Endothelial cell of umbilical vein (primary cell): ENCODE results near the gene YTHDC2. TPM values are rescaled to one million over a fixed set of nuclear protein-coding genes. Genes with fewer than 3 reads are reported as not detected.
"Not testable (repeated sequence)": the region's sequence is repeated elsewhere in the genome, so short reads cannot be mapped to it uniquely, and the experiment has no call there.

Experiments
- BruUV-seq: library from RNA; stranded (reverse); fragments of 400-500 nt; replicated peaks from 2 replicates; lab custom pipeline; 2021; lab: Mats Ljungman, UMichigan
- CTCF ChIA-PET: fragments of 300-600, 350-600 bp; sonication (Branson Sonifier 250); formaldehyde crosslinking; loops from one replicate; lab custom pipeline; 2021; ENCODE audit warnings: antibody characterized with exemption, inconsistent platforms; lab: Charles Lee
- POLR2A ChIA-PET: fragments of 300-600, 350-600 bp; sonication (Branson Sonifier 250); formaldehyde crosslinking; loops from one replicate; lab custom pipeline; 2021; ENCODE audit warnings: antibody characterized with exemption, inconsistent platforms; lab: Charles Lee
- DNase-seq: peaks from one replicate; pipeline ENCODE4 v3.0.0-alpha.2; 2011; ENCODE audit warnings: low read depth, low spot score
- FAIRE-seq: peaks from 2 replicates; lab custom pipeline; 2011; peaks lifted over from hg19 to GRCh38; lab: Jason Lieb, UNC
- H2AFZ ChIP-seq: 2 replicates; pipeline ENCODE4 v1.6.0; 2012; ENCODE audit warnings: low read depth, low read length, control low read depth, inconsistent platforms
- H3K27ac ChIP-seq: 2 replicates; pipeline ENCODE4 v1.5.1; 2011; ENCODE audit warnings: low read depth, mild to moderate bottlenecking, control low read depth, low read length, moderate library complexity; ENCODE audit not compliant: insufficient read depth
- H3K27me3 ChIP-seq, 2 experiments: 2 replicates each; pipeline versions ENCODE4 v1.6.0 to v1.6.1; 2011; ENCODE audit warnings: low read length in 2 of 2, mixed read lengths in 1 of 2; ENCODE audit not compliant: control insufficient read depth in 2 of 2, insufficient read depth in 2 of 2
- H3K36me3 ChIP-seq, 2 experiments: 2 replicates in 1 of 2; 3 replicates in 1 of 2; pipeline ENCODE4 v1.5.1; 2011; ENCODE audit warnings: low read length in 2 of 2, mild to moderate bottlenecking in 1 of 2, moderate library complexity in 1 of 2; ENCODE audit not compliant: control insufficient read depth in 2 of 2, insufficient read depth in 2 of 2; ENCODE audit errors: extremely low read depth in 1 of 2
- H3K4me1 ChIP-seq: 3 replicates; pipeline ENCODE4 v1.5.1; 2011; ENCODE audit warnings: mild to moderate bottlenecking, low read length; ENCODE audit not compliant: control insufficient read depth, insufficient read depth; ENCODE audit errors: extremely low read depth
- H3K4me2 ChIP-seq: 2 replicates; pipeline ENCODE4 v1.6.1; 2011; ENCODE audit warnings: low read length, control low read depth, mixed read lengths; ENCODE audit not compliant: insufficient read depth
- H3K4me3 ChIP-seq, 3 experiments: fragments of 200-600 bp in 1 of 3; sonication (generic), shearing (Covaris generic) in 1 of 3; replicated peaks in 1 of 3; 2 replicates each; pipeline ENCODE4 v1.5.1; 2011 to 2016; ENCODE audit warnings: control low read depth in 3 of 3, low read length in 3 of 3, mild to moderate bottlenecking in 2 of 3, inconsistent platforms in 1 of 3, low read depth in 1 of 3, moderate library complexity in 1 of 3; ENCODE audit not compliant: insufficient read depth in 1 of 3
- H3K79me2 ChIP-seq: 2 replicates; pipeline ENCODE4 v1.6.0; 2012; ENCODE audit warnings: low read length, inconsistent platforms; ENCODE audit not compliant: control insufficient read depth, insufficient read depth
- H3K9ac ChIP-seq: replicated peaks from 2 replicates; pipeline ENCODE3; 2011; ENCODE audit warnings: low read length, control low read depth; ENCODE audit not compliant: insufficient read depth; ENCODE audit errors: extremely low read depth
- H3K9me1 ChIP-seq: replicated peaks from 3 replicates; pipeline ENCODE4 v1.6.0; 2011; ENCODE audit warnings: mild to moderate bottlenecking, low read length; ENCODE audit not compliant: control insufficient read depth, insufficient read depth; ENCODE audit errors: extremely low read depth
- H3K9me3 ChIP-seq: replicated peaks from 2 replicates; pipeline ENCODE4 v1.5.1; 2012; ENCODE audit warnings: low read length, inconsistent platforms; ENCODE audit not compliant: control insufficient read depth, insufficient read depth
- H4K20me1 ChIP-seq: replicated peaks from 2 replicates; pipeline ENCODE3; 2011; ENCODE audit warnings: mild to moderate bottlenecking, low read length; ENCODE audit not compliant: control insufficient read depth, insufficient read depth; ENCODE audit errors: extremely low read depth
- EZH2 ChIP-seq: IDR thresholded peaks from 2 replicates; pipeline ENCODE4 v1.6.1; 2012; ENCODE audit warnings: borderline replicate concordance, low read depth, mild to moderate bottlenecking, moderate library complexity, low read length, inconsistent platforms; ENCODE audit not compliant: severe bottlenecking
- FOS ChIP-seq: IDR thresholded peaks from 2 replicates; pipeline ENCODE4 v1.6.1; 2011; ENCODE audit warnings: mild to moderate bottlenecking, low read length, moderate library complexity, borderline replicate concordance; ENCODE audit not compliant: insufficient read depth
- GATA2 ChIP-seq: IDR thresholded peaks from 2 replicates; pipeline ENCODE4 v1.7.0; 2011; ENCODE audit warnings: low read depth, mild to moderate bottlenecking, moderate library complexity, mixed read lengths, low read length; ENCODE audit not compliant: insufficient read length, insufficient read depth
- JUN ChIP-seq: IDR thresholded peaks from 2 replicates; pipeline ENCODE4 v1.6.1; 2011; ENCODE audit warnings: borderline replicate concordance, low read depth; ENCODE audit not compliant: insufficient read length, insufficient read depth
- MYC ChIP-seq: IDR thresholded peaks from one replicate; pipeline ENCODE4 v1.6.1; 2011; ENCODE audit warnings: mild to moderate bottlenecking, low read depth, low read length
- POLR2A ChIP-seq: IDR thresholded peaks from 2 replicates; pipeline ENCODE4 v1.6.1; 2012; ENCODE audit warnings: low read depth, mild to moderate bottlenecking, control low read depth, low read length
- POLR2AphosphoS5 ChIP-seq: IDR thresholded peaks from 2 replicates; pipeline ENCODE4 v1.6.1; 2012; ENCODE audit warnings: low read depth, mild to moderate bottlenecking, control low read depth, low read length, moderate library complexity; ENCODE audit not compliant: insufficient read depth
- dilution Hi-C: fragments of 300-500 bp; cut with MboI; formaldehyde crosslinking; loops from one replicate; pipeline ENCODE4 v1.15.0; 2019; ENCODE audit warnings: low sequenced_read_pairs; ENCODE audit not compliant: extremely low pct_ligation_motif_present
- intact Hi-C: fragments of 100-400 bp; cut with micrococcal nuclease; formaldehyde crosslinking; loops from one replicate; pipeline ENCODE4 v1.10.0; 2022
- polyA plus RNA-seq, 4 experiments: library from polyadenylated mRNA; depleted of rRNA in 3 of 4; stranded (reverse) in 3 of 4; unstranded in 1 of 4; fragments of >200 nt; gene quantifications; 2 replicates each; pipeline versions ENCODE4 v1.2.1 to v1.2.3, GENCODE V29; 2011 to 2012; ENCODE audit warnings: missing spikeins in 1 of 4
- total RNA-seq: library from RNA; stranded (reverse); gene quantifications from 2 replicates; pipeline ENCODE4 v1.2.3, GENCODE V29; 2021
- TF ChIP-seq, protein P1 (sequence below): IDR thresholded peaks from 2 replicates; pipeline ENCODE4 v1.6.1; 2011; ENCODE audit not compliant: insufficient read depth, insufficient read length
- TF ChIP-seq, protein P2 (sequence below), 2 donors: IDR thresholded peaks; 1 replicate in 1 of 2; 2 replicates in 1 of 2; pipeline ENCODE4 v1.5.1; 2011; ENCODE audit warnings: low read length in 2 of 2, mild to moderate bottlenecking in 2 of 2, moderate library complexity in 2 of 2, control low read depth in 1 of 2, inconsistent platforms in 1 of 2, low read depth in 1 of 2; ENCODE audit not compliant: insufficient read depth in 1 of 2; ENCODE audit errors: extremely low read depth in 1 of 2

The YTHDC2 gene
- total and polyA plus RNA-seq, 2 donors (not counting 3 experiments of a cell fraction or from before 2014, with no cell fraction given) = 7.6 to 40.7 TPM

DNA sequence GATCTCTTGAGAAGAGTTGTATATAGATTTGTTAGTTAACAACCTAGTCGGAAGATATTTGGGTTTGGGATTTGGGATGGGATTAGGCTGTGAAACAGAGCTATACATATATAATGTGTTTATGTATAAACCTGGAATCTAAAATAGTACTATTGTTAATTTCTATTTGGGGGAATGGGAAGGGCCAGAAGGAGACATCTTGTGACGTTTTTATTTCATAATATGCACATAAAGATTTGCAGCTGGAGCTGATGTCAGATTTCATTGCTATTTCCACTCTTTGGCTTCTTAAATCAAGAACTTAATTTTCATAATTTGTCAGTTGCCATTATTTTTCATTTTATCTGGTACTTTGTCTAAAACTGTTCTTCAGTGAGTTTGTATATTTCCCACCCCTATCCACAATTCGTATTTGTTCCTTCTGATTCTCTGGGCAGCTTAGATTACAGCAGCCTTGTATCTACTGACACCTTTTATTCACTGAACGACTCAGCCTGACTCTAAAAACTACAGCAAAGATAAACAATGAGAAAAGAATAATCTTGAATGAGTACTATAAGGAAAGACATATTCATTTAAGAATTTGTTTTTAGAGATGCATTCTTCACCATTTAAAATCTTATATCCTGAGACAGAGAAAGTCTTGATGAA, 86.9 kb downstream of the YTHDC2 start:
- no peak for TF ChIP-seq MYC
- H4K20me1 ChIP-seq = no peaks in the 10 kb centered on the region
- FAIRE-seq (no peak), DNase-seq (no peak)
- no peak overlapping the region for H3K27ac ChIP-seq
- dilution Hi-C loops = no loop called here
- no peaks in the 10 kb centered on the region for H3K4me1 ChIP-seq
- H3K27me3 ChIP-seq = no peaks in the 10 kb centered on the region
- peaks cover 0 to 2% of the 10 kb centered on the region in 2 experiments for H3K36me3 ChIP-seq
- CTCF ChIA-PET = interaction anchor here (1.7 to 1.9 kb wide), 2 partner anchors 12 to 264 kb away, joined by 4 to 10 read pairs; no protein-coding TSS in a partner anchor
- intact Hi-C loops = no loop called here
- no peaks in the 10 kb centered on the region for H3K79me2 ChIP-seq
- no TSS peak for BruUV-seq
- H3K4me2 ChIP-seq = no peak overlapping the region
- H3K9me1 ChIP-seq = no peaks in the 10 kb centered on the region
- H3K4me3 ChIP-seq = no peak overlapping the region
- H3K9ac ChIP-seq = no peak overlapping the region
- POLR2A ChIA-PET = no interaction called here
- no peaks in the 10 kb centered on the region for H3K9me3 ChIP-seq
- no peak overlapping the region for H2AFZ ChIP-seq

DNA sequence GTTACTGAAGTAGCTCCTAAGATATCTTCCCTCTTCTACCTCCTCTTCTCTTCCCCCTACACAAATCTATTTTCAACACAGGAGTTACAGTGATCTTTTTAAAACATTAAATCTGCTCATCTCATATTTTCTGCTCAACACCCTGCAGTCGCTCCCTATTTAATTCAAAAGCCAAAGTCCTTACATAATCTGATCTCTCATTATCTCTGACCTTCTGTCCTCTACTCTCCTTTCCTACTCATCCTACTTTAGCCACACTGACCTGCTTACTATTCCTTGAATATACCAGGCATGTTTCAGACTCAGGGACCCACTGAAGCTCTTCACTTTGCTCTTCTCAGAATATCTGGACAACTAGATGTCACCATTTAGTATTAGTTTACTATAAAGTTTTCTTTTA, 87.9 kb downstream of the YTHDC2 start:
- no peak for DNase-seq

DNA sequence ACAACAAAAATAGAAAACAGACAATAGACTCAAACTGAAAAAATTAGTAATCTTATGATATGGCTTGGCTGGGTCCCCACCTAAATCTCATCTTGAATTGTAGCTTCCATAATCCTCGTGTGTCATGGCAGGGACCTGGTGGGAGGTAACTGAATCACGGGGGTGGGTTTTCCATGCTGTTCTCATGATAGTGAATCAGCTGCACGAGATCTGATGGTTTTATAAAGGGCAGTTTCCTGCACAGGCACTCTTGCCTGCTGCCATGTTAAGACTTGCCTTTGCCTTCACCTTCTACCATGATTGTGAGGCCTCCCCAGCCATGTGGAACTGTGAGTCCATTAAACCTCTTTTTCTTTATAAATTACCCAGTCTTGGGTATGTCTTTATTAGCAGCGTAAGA, 89.8 kb downstream of the YTHDC2 start:
- dilution Hi-C loops, BruUV-seq, H3K36me3 ChIP-seq, H3K27me3 ChIP-seq, H3K27ac ChIP-seq, H3K4me2 ChIP-seq, intact Hi-C loops, POLR2A ChIA-PET, H2AFZ ChIP-seq, H3K4me1 ChIP-seq, H4K20me1 ChIP-seq, H3K9ac ChIP-seq, H3K9me1 ChIP-seq, H3K79me2 ChIP-seq, FAIRE-seq, DNase-seq, H3K9me3 ChIP-seq, H3K4me3 ChIP-seq: not testable (repeated sequence)
- CTCF ChIA-PET = interaction anchor here (0.7 to 7.6 kb wide), 6 partner anchors 9 to 607 kb away, joined by 3 to 179 read pairs (median 6); no protein-coding TSS in a partner anchor

More for the DNA sequence above, 87.9 kb downstream of the YTHDC2 start:
- Histone ChIP-seq H3K4me1 (peaks cover 5% of the 10 kb centered on the region), H3K27ac (no peak overlapping the region), H3K9me1 (no peaks in the 10 kb centered on the region), H4K20me1 (no peaks in the 10 kb centered on the region), H3K4me2 (no peak overlapping the region), H3K9me3 (no peaks in the 10 kb centered on the region), H2AFZ (no peak overlapping the region), H3K27me3 (no peaks in the 10 kb centered on the region), H3K9ac (no peak overlapping the region), H3K79me2 (no peaks in the 10 kb centered on the region), H3K4me3 (no peak overlapping the region), H3K36me3 (peaks cover 0 to 2% of the 10 kb centered on the region in 2 experiments)
- CTCF ChIA-PET = interaction anchor here (1.7 to 1.9 kb wide), 2 partner anchors 11 to 265 kb away, joined by 4 to 10 read pairs; no protein-coding TSS in a partner anchor
- no peak for TF ChIP-seq POLR2AphosphoS5
- no peak for TF ChIP-seq POLR2A
- no peak for TF ChIP-seq GATA2
- TF ChIP-seq, protein P1, sequence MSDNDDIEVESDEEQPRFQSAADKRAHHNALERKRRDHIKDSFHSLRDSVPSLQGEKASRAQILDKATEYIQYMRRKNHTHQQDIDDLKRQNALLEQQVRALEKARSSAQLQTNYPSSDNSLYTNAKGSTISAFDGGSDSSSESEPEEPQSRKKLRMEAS = no peak
- TF ChIP-seq, protein P2, sequence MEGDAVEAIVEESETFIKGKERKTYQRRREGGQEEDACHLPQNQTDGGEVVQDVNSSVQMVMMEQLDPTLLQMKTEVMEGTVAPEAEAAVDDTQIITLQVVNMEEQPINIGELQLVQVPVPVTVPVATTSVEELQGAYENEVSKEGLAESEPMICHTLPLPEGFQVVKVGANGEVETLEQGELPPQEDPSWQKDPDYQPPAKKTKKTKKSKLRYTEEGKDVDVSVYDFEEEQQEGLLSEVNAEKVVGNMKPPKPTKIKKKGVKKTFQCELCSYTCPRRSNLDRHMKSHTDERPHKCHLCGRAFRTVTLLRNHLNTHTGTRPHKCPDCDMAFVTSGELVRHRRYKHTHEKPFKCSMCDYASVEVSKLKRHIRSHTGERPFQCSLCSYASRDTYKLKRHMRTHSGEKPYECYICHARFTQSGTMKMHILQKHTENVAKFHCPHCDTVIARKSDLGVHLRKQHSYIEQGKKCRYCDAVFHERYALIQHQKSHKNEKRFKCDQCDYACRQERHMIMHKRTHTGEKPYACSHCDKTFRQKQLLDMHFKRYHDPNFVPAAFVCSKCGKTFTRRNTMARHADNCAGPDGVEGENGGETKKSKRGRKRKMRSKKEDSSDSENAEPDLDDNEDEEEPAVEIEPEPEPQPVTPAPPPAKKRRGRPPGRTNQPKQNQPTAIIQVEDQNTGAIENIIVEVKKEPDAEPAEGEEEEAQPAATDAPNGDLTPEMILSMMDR (IDR thresholded peaks at IDR 0.05; ENCODE audit: extremely low read depth in 1 of 2, insufficient read depth in 1 of 2, low read depth in 1 of 2, low read length in 2 of 2) = no peak
- no peak for TF ChIP-seq EZH2
- TF ChIP-seq JUN = no peak
- TF ChIP-seq MYC = no peak
- no peak for TF ChIP-seq FOS
- POLR2A ChIA-PET = no interaction called here
- dilution Hi-C loops (no loop called here), intact Hi-C loops (no loop called here)
- FAIRE-seq = no peak
- BruUV-seq = no TSS peak
